Amniotic stem cell (primary cell): Measurements from ENCODE around the gene UGT1A9.
"Not testable (repeated sequence)": the region's sequence is repeated elsewhere in the genome, so short reads cannot be mapped to it uniquely, and the experiment has no call there.

ENCODE experiments used
- DNase-seq: peaks from one replicate; lab custom pipeline; 2025; lab: John Stamatoyannopoulos, UW

UGT1A9 gene

GRCh38 chr2:233680361-233681045 lies 8.8 kb downstream of the UGT1A9 start:
- DNase-seq: no peak

GRCh38 chr2:233681521-233682099 lies 9.9 kb downstream of the UGT1A9 start, which contains the start of gene UGT1A7:
Gene UGT1A7, plus strand, starts transcription at chr2:233681901. Its CDS starts 37 bp downstream, at chr2:233681938.
- no peak for DNase-seq

DNA sequence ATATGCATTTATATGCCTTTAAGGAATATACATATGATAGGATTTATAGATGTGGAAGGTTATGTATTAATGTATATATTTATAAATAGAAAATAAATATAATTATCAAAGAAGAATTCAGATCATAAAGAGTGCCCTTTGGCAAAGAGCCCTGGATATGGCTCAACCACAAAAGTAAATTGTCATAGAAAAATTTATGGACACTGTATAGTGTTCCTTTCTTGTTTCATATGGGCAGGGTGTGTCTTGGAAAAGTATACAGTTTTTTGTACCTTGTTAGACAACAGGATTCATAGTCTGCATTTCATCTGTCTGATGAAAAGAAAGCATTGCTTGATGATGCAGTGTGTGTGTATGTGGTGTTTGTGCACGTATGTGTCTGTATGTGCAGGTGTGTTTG lies 12.9 kb downstream of the UGT1A9 start:
- DNase-seq: no peak

- no peak for DNase-seq
Observed at GRCh38 chr2:233686928-233687327, 15.2 kb downstream of the UGT1A9 start.

DNA sequence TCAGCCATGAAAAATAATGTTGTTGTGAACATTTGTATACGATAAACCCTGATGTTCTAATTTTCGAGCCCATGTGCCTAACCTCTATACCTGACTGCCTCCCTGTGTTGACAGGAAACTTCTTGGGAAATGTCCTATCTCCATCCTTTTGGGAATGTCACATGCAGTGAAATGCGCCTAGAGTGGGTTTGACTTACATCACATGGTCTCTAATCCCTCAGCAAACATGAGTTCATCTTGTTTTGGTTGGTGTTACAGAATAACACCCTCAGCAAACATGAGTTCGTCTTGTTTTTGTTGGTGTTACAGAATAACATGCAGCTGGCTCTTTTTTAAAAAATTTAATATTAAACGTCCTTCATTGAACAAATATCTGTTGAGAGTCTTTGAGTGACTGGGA lies 16.6 kb downstream of the UGT1A9 start:
- DNase-seq: no peak

- no peak for DNase-seq
Observed at GRCh38 chr2:233689031-233689430, 17.3 kb downstream of the UGT1A9 start.

- DNase-seq: no peak
Observed at GRCh38 chr2:233689501-233689900, 17.8 kb downstream of the UGT1A9 start.

- DNase-seq: no peak
Observed at GRCh38 chr2:233690444-233690843, 18.7 kb downstream of the UGT1A9 start.

DNA sequence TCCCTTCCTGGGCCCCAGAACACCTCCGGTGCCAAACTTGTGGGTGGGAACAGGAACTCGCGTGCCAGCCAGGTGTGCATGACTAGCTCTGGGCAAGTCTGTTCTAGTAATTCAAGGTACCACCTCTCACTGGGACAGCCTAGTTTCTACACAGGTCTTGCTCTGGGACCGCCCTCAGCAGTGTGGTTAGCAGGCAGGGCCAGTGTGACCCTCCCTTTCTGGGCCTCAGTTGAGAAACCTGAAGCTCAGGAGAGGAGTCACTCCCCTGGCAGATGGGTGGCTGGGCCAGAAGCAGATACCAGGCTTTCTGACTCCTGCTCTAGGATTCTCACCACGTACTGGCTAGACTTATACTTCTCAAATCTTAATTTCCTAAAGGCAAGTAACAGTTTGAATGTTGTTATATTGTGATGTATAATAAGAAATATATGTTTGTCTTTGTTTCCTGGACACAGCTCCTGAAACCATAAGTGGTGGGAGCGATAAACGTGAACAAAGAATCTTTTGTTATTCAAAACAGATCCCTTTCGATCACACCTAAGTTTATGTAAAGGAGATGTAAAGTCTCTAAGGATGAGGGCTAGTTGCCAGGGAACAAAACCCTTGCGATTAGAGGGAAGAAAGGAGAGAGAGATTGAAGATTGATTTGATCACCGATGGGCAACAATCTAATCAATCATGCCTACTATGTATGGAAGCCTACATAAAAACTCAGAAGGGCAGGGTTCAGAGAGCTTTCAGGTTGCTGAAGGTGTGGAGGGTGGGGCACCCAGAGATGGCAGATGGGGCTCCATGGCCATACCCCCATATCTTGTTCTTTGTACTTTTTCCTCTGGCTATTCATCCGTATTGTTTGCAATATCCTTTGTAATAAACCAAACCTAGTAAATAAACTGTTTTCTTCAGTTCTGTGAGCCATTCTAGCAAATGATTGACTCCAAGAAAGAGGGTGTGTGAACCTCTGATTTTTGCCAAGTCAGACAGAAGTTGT lies 20.0 kb downstream of the UGT1A9 start:
- no peak for DNase-seq

DNA sequence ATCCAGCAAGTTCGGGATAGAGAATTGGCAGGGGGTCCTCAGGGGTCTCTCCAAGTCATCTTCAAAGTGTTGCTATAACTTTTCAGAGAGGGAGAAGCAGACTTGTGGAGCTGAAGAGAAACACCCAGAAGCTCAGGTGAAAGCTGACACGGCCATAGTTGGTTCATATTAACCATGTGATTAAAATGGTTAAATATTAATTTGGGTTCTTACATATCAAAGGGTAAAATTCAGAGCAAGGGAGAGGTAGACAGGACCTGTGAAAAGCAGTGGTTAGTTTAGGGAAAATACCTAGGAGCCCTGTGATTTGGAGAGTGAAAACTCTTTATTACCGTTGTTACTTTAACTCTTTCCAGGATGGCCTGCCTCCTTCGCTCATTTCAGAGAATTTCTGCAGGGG lies 20.9 kb downstream of the UGT1A9 start, which contains the start of gene UGT1A6:
Gene UGT1A6 (plus strand): TSS at position 243 of the 400 bp plus-strand sequence. CDS start 115 bp downstream, at position 358.
- no peak for DNase-seq

DNA sequence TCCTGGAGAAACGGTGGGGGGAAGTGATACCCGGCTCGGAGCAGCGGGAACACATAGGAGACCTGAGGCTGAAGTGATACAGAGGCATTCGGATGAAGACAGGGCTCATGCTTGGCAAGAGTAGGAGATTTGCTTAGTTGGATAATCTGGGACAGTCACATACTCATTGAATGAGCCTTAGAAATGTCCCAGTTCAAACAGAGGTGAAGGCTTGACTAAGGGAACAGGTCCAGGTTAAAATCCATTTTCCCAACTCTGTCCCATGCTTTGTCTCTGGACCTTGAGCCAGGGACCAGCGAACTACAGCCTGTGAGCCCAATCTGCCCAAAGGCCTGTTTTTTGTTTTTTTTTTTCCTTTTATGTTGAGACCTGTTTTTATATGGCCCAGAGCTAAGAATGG lies 22.3 kb downstream of the UGT1A9 start:
- DNase-seq: no peak

- DNase-seq: no peak
Observed at GRCh38 chr2:233698740-233699139, 27.0 kb downstream of the UGT1A9 start.

- no peak for DNase-seq
Observed at GRCh38 chr2:233699424-233700027, 27.8 kb downstream of the UGT1A9 start.

DNA sequence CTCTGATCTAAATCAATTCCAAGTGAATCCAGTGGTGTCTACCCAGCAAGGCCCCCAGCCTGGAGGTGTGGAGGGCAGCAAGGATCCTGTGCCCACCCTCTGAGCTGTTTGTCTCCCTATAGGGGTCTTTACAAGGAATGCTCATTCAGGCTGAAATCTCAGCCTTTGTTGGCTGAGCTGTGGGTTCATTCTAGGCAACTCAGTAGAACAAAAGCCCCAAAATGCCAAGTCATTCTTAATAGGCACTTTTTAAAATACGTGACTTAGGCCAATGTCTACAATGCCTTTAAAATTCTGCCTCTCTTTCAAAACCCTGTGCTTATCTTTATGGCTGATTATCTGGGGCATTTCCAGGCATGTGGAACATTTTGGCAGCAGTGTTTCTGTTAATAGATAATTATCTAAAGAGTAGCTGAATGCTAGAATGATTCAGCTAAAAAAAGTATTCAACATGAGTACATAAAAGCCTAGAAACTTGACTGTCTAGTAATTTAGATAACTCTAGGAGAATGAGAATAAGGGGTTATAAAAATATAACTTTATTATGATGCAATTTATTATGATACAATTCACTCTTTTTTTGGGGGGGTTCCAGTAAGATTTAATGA lies 28.4 kb downstream of the UGT1A9 start:
- DNase-seq: peak; percentile 32

DNA sequence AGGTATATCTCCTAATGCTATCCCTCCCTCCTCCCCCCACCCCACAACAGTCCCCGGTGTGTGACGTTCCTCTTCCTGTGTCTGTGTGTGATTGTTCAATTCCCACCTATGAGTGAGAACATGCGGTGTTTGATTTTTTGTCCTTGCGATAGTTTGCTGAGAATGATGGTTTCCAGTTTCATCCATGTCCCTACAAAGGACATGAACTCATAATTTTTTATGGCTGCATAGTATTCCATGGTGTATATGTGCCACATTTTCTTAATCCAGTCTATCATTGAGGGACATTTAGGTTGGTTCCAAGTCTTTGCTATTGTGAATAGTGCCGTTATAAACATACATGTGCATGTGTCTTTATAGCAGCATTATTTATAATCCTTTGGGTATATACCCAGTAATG lies 29.1 kb downstream of the UGT1A9 start:
- not testable (repeated sequence) for DNase-seq

DNA sequence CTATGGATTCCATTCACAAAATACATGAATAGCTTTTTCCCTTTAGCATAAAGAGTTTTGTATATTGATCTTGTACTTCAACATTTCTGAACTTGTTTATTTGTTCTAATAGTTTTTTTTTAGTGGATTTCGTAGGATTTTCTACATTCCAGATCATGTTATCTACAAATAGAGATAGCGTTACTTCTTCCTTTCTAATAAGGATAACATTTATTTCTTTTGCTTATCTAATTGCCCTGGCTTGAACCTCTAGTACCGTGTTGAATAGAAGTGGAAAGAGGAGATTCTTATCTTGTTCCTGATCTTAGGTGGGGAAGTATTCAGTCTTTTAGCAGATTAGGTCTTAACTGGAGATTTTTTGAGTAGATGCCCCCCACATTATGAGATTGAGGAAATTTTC lies 30.5 kb downstream of the UGT1A9 start:
- DNase-seq: no peak

- DNase-seq: no peak
Observed at GRCh38 chr2:233705911-233706506, 34.3 kb downstream of the UGT1A9 start.

- peak; percentile 55 for DNase-seq
Observed at GRCh38 chr2:233706720-233707119, 35.0 kb downstream of the UGT1A9 start.

GRCh38 chr2:233707940-233708644 lies 36.4 kb downstream of the UGT1A9 start:
- no peak for DNase-seq

DNA sequence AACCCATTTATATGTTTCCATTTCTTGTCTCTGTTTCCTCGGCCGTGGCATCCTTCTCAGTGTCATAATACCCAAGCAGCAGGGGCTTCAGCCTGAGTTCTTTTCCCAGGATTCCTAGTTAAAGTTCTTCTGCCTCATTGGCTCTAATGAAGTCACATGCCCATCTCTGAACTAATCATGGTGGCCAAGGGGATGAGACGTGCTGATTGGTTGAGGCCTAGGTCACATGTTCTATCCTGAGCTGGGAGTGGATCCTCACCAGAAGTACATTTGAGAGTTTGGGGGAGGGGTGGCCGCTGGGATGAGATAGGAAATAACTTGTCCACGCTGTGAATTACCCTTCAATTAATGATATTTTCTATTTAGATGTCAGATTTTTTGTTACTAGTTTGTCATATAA lies 37.2 kb downstream of the UGT1A9 start:
- DNase-seq: no peak
